HepG2 (cell line): Measurements from ENCODE around the gene NPY. TPM values are rescaled to one million over a fixed set of nuclear protein-coding genes. Genes with fewer than 3 reads are reported as not detected.

Experiments used
- ATAC-seq: fragments of 200-7000 bp; cut with Tn5 transposase; 3 replicates; pipeline ENCODE4 v1.9.1; 2020; ENCODE audit warnings: mild to moderate bottlenecking, moderate library complexity
- BruUV-seq: library from RNA; stranded (reverse); fragments of 400-500 nt; replicated peaks from 2 replicates; lab custom pipeline; 2021; lab: Mats Ljungman, UMichigan
- CTCF ChIA-PET: fragments of 300-600 bp; formaldehyde crosslinking; extraction: SDS; loops from one replicate; lab custom pipeline; 2021; ENCODE audit warnings: low total read pairs, inconsistent platforms, low intra/inter-chr PET ratio; lab: Yijun Ruan, JAX
- POLR2A ChIA-PET: fragments of 350-600 bp; sonication (Branson Sonifier 250); formaldehyde crosslinking; loops from one replicate; lab custom pipeline; 2020; ENCODE audit warnings: antibody characterized with exemption, inconsistent platforms; lab: Yijun Ruan, JAX
- DNase-seq: peaks from one replicate; pipeline ENCODE4 v3.0.0-alpha.2; 2015; ENCODE audit warnings: low spot score
- FAIRE-seq: peaks from 3 replicates; lab custom pipeline; 2011; peaks lifted over from hg19 to GRCh38; lab: Jason Lieb, UNC
- H2AFZ ChIP-seq: one replicate; pipeline ENCODE4 v1.6.1; 2011; ENCODE audit warnings: low read length, inconsistent platforms
- H3K27ac ChIP-seq: fragments of 300-600 bp; 3 replicates; pipeline ENCODE4 v1.8.0; 2011; ENCODE audit warnings: mixed run types, mild to moderate bottlenecking, mixed read lengths, low read length, inconsistent platforms; ENCODE audit not compliant: insufficient read depth; ENCODE audit errors: extremely low read length
- H3K27me3 ChIP-seq, 2 experiments: fragments of 200-600 bp in 1 of 2; 2 replicates in 1 of 2; 3 replicates in 1 of 2; pipeline versions ENCODE4 v1.6.0 to v1.8.0; 2011; ENCODE audit warnings: low read length in 2 of 2, mild to moderate bottlenecking in 2 of 2, moderate library complexity in 2 of 2, inconsistent platforms in 1 of 2; ENCODE audit not compliant: insufficient read depth in 2 of 2, control insufficient read depth in 1 of 2
- H3K36me3 ChIP-seq, 2 experiments: fragments of 200-600 bp in 1 of 2; replicated peaks in 1 of 2; 2 replicates in 1 of 2; 3 replicates in 1 of 2; pipeline versions ENCODE4 v1.5.1 to v1.8.0; 2011; ENCODE audit warnings: low read length in 2 of 2, inconsistent platforms in 1 of 2; ENCODE audit not compliant: insufficient read depth in 2 of 2, control insufficient read depth in 1 of 2
- H3K4me1 ChIP-seq: 2 replicates; pipeline ENCODE4 v1.5.1; 2012; ENCODE audit warnings: low read length, inconsistent platforms; ENCODE audit not compliant: insufficient read depth
- H3K4me2 ChIP-seq: 2 replicates; pipeline ENCODE4 v1.6.0; 2011; ENCODE audit warnings: low read depth, low read length, inconsistent platforms
- H3K4me3 ChIP-seq, 3 experiments: fragments of 200-600 bp in 1 of 3; sonication (generic), shearing (Covaris generic) in 1 of 3; replicated peaks in 1 of 3; 2 replicates each; pipeline ENCODE4 v1.5.1; 2011 to 2016; ENCODE audit warnings: low read length in 3 of 3, inconsistent platforms in 2 of 3, low read depth in 2 of 3, mild to moderate bottlenecking in 2 of 3, control low read depth in 1 of 3, mixed read lengths in 1 of 3; ENCODE audit not compliant: insufficient read depth in 1 of 3
- H3K79me2 ChIP-seq: one replicate; pipeline ENCODE4 v1.6.1; 2011; ENCODE audit warnings: low read length, inconsistent platforms; ENCODE audit not compliant: insufficient read depth
- H3K9ac ChIP-seq: 2 replicates; pipeline ENCODE4 v1.6.0; 2011; ENCODE audit warnings: mild to moderate bottlenecking, low read depth, low read length, inconsistent platforms; ENCODE audit not compliant: insufficient read depth
- H3K9me3 ChIP-seq: 2 replicates; pipeline ENCODE4 v1.5.1; 2012; ENCODE audit warnings: mild to moderate bottlenecking, low read length
- H4K20me1 ChIP-seq: 2 replicates; pipeline ENCODE4 v1.6.0; 2011; ENCODE audit warnings: inconsistent platforms, mild to moderate bottlenecking, low read length, moderate library complexity; ENCODE audit not compliant: insufficient read depth
- ARID5B ChIP-seq: IDR thresholded peaks from 2 replicates; pipeline ENCODE4 v1.4.0; 2020; ENCODE audit warnings: mild to moderate bottlenecking, missing genetic modification reagents
- EEA1 ChIP-seq: sonication (generic); formaldehyde crosslinking; IDR thresholded peaks from 2 replicates; pipeline ENCODE4 v1.5.1; 2020; ENCODE audit warnings: mild to moderate bottlenecking, missing genetic modification reagents, borderline replicate concordance
- PBX3 ChIP-seq: sonication (generic); formaldehyde crosslinking; IDR thresholded peaks from 2 replicates; pipeline ENCODE4 v1.8.1; 2023; ENCODE audit warnings: missing genetic modification reagents, inconsistent platforms, borderline replicate concordance
- PPARG ChIP-seq: conservative IDR thresholded peaks from 2 replicates; pipeline ENCODE4 v1.6.1; 2016; ENCODE audit warnings: missing biosample characterization, missing genetic modification reagents
- SOX6 ChIP-seq, 2 experiments: fragments of 450-650 bp in 1 of 2; sonication (generic) in 1 of 2; formaldehyde crosslinking in 1 of 2; IDR thresholded peaks; 2 replicates each; pipeline versions ENCODE4 v1.4.0 to v1.6.1; 2017 to 2020; ENCODE audit warnings: antibody characterized with exemption in 1 of 2, mild to moderate bottlenecking in 1 of 2, missing genetic modification reagents in 1 of 2
- SP5 ChIP-seq: IDR thresholded peaks from 2 replicates; pipeline ENCODE4 v1.6.1; 2016; ENCODE audit warnings: low read depth, borderline replicate concordance
- ZBTB21 ChIP-seq: sonication (generic); formaldehyde crosslinking; IDR thresholded peaks from 2 replicates; pipeline ENCODE4 v1.4.0; 2020; ENCODE audit warnings: missing genetic modification reagents
- WGBS: methylation state at CpG from one replicate; pipeline ENCODE4 v1.1.6; 2017; ENCODE audit warnings: low lambda C conversion rate; 5-methylcytosine and 5-hydroxymethylcytosine counted together
- in situ Hi-C: cut with HindIII; loops from 2 replicates; pipeline ENCODE4 v1.10.0; 2017; ENCODE audit warnings: low pct_unique_long_range_greater_than_20kb; ENCODE audit not compliant: extremely low pct_ligation_motif_present
- intact Hi-C: fragments of 100-400 bp; cut with micrococcal nuclease; formaldehyde crosslinking; loops from one replicate; pipeline ENCODE4 v1.10.0; 2022; ENCODE audit not compliant: unreplicated experiment
- polyA plus RNA-seq, 8 experiments: library from polyadenylated mRNA; depleted of rRNA in 3 of 8; stranded (reverse) in 7 of 8; unstranded in 1 of 8; fragments of >200 nt; fragmentation: Illumina TruSeq in 4 of 8; extraction: Trizol in 4 of 8; gene quantifications; 2 replicates each; pipeline versions ENCODE4 v1.2.1 to v1.2.3, GENCODE V29; 2011 to 2016; ENCODE audit warnings: low read depth in 4 of 8, missing spikeins in 1 of 8, mixed read lengths in 1 of 8; ENCODE audit not compliant: insufficient read depth in 1 of 8
- total RNA-seq, 5 experiments: library from RNA; depleted of rRNA; stranded (reverse); fragments of >200 nt; fragmentation: Illumina TruSeq; extraction: Trizol; gene quantifications; 2 replicates each; pipeline ENCODE4 v1.2.3, GENCODE V29; 2016; ENCODE audit warnings: low read depth in 1 of 5

NPY gene
- total and polyA plus RNA-seq, 2 of the 13 experiments (the other 11 are each of a cell fraction or from before 2014, with no cell fraction given), result not detected

- H3K9ac ChIP-seq, result no peak overlapping the region
- no peak overlapping the region for H3K27ac ChIP-seq
- H3K4me2 ChIP-seq, result no peak overlapping the region
- no peaks in the 10 kb centered on the region for H3K4me1 ChIP-seq
- H3K4me3 ChIP-seq, result no peak overlapping the region
- POLR2A ChIA-PET, result no interaction called here
- H3K79me2 ChIP-seq, result no peaks in the 10 kb centered on the region
- FAIRE-seq, result no peak
- H2AFZ ChIP-seq, result no peak overlapping the region
- no peak for DNase-seq
- no peak for ATAC-seq
- 12% methylated on average over 3 of the region's 3 CpGs for WGBS
- intact Hi-C loops (no loop called here), in situ Hi-C loops (no loop called here)
- no peaks in the 10 kb centered on the region for H4K20me1 ChIP-seq
- peaks cover 0 to 4% of the 10 kb centered on the region in 2 experiments; a peak in 1 of 5 replicates for H3K27me3 ChIP-seq
- no peaks in the 10 kb centered on the region for H3K9me3 ChIP-seq
- no TSS peak for BruUV-seq
- H3K36me3 ChIP-seq, result no peaks in the 10 kb centered on the region
- TF ChIP-seq ZBTB21 (CRISPR knock-in tag) (no peak), SP5 (CRISPR knock-in tag) (no peak), SOX6 (IDR thresholded peaks at IDR 0.05) (no peak), SOX6 (CRISPR knock-in tag; IDR thresholded peaks at IDR 0.05) (no peak)
- CTCF ChIA-PET, result no interaction called here
These were observed 50.6 kb downstream of the NPY start for GRCh38 chr7:24334627-24335026.

GRCh38 chr7:24336461-24336860, 52.5 kb downstream of the NPY start:
- POLR2A ChIA-PET, result no interaction called here
- no peaks in the 10 kb centered on the region for H4K20me1 ChIP-seq
- no peaks in the 10 kb centered on the region for H3K79me2 ChIP-seq
- H3K27me3 ChIP-seq, result peaks cover 0 to 4% of the 10 kb centered on the region in 2 experiments; a peak in 1 of 5 replicates
- intact Hi-C loops (no loop called here), in situ Hi-C loops (no loop called here)
- ATAC-seq (no peak), FAIRE-seq (no peak), DNase-seq (peak; percentile 5)
- no peaks in the 10 kb centered on the region for H3K9me3 ChIP-seq
- BruUV-seq, result no TSS peak
- 38% methylated on average over 7 of the region's 8 CpGs for WGBS
- no peaks in the 10 kb centered on the region for H3K36me3 ChIP-seq
- H2AFZ ChIP-seq, result no peak overlapping the region
- H3K9ac ChIP-seq, result no peak overlapping the region
- no peaks in the 10 kb centered on the region for H3K4me1 ChIP-seq
- no peak overlapping the region for H3K27ac ChIP-seq
- no peak overlapping the region for H3K4me2 ChIP-seq
- CTCF ChIA-PET, result no interaction called here
- no peak overlapping the region for H3K4me3 ChIP-seq
- no peak for TF ChIP-seq PBX3 (CRISPR knock-in tag)
- no peak for TF ChIP-seq EEA1
- TF ChIP-seq PPARG, result no peak
- TF ChIP-seq ARID5B (CRISPR knock-in tag), result no peak
